SK-N-SH (cell line): ENCODE data around the gene R3HDML. TPM values are rescaled to one million over a fixed set of nuclear protein-coding genes. Genes with fewer than 3 reads are reported as not detected.
"Not testable (repeated sequence)": the region's sequence is repeated elsewhere in the genome, so short reads cannot be mapped to it uniquely, and the experiment has no call there.

Experiments
- CTCF ChIA-PET: fragments of 300-600, 350-600 bp; formaldehyde crosslinking; extraction: SDS; loops from one replicate; lab custom pipeline; 2021; lab: Yijun Ruan, JAX
- POLR2A ChIA-PET: fragments of 350-600 bp; sonication (Branson Sonifier 250); formaldehyde crosslinking; extraction: SDS; loops from one replicate; lab custom pipeline; 2020; ENCODE audit warnings: antibody characterized with exemption, inconsistent platforms; lab: Yijun Ruan, JAX
- DNase-seq: peaks from one replicate; pipeline ENCODE4 v3.0.0; 2012
- H2AFZ ChIP-seq: fragments of 200-600 bp; sonication (generic); 2 replicates; pipeline ENCODE4 v1.8.1; 2016; ENCODE audit warnings: antibody characterized with exemption, mild to moderate bottlenecking, low read depth
- H3F3A ChIP-seq: fragments of 200-600 bp; sonication (generic); replicated peaks from 2 replicates; pipeline ENCODE3; 2016; ENCODE audit warnings: antibody characterized with exemption, mild to moderate bottlenecking; ENCODE audit not compliant: insufficient read depth
- H3K27ac ChIP-seq, 2 experiments: fragments of 200-500 bp in 1 of 2; fragments of 200-600 bp in 1 of 2; sonication (Bioruptor generic) in 1 of 2; sonication (generic), shearing (Covaris generic) in 1 of 2; 2 replicates each; pipeline versions ENCODE4 v1.5.1 to v1.6.1; 2014 to 2016; ENCODE audit warnings: low read depth in 2 of 2, inconsistent platforms in 1 of 2, low read length in 1 of 2, mild to moderate bottlenecking in 1 of 2, mixed read lengths in 1 of 2
- H3K27me3 ChIP-seq: fragments of 200-600 bp; sonication (generic), shearing (Covaris generic); 2 replicates; pipeline ENCODE4 v1.6.1; 2016; ENCODE audit warnings: mixed run types; ENCODE audit not compliant: insufficient read depth
- H3K36me3 ChIP-seq, 2 experiments: fragments of 200-500 bp in 1 of 2; fragments of 200-600 bp in 1 of 2; sonication (Bioruptor generic) in 1 of 2; sonication (generic) in 1 of 2; replicated peaks in 1 of 2; 2 replicates each; pipeline versions ENCODE3 to v1.5.1; 2014 to 2016; ENCODE audit warnings: low read length in 1 of 2, mild to moderate bottlenecking in 1 of 2; ENCODE audit not compliant: insufficient read depth in 2 of 2, control insufficient read depth in 1 of 2
- H3K4me1 ChIP-seq, 2 experiments: fragments of 200-500 bp in 1 of 2; fragments of 200-600 bp in 1 of 2; sonication (Bioruptor generic) in 1 of 2; sonication (generic), shearing (Covaris generic) in 1 of 2; 2 replicates each; pipeline versions ENCODE4 v1.5.1 to v1.6.1; 2014 to 2016; ENCODE audit warnings: low read depth in 1 of 2, low read length in 1 of 2, mixed run types in 1 of 2; ENCODE audit not compliant: insufficient read depth in 2 of 2, control insufficient read depth in 1 of 2
- H3K4me2 ChIP-seq: fragments of 200-600 bp; sonication (generic), shearing (Covaris generic); 2 replicates; pipeline ENCODE4 v1.6.1; 2017; ENCODE audit warnings: mixed run types
- H3K4me3 ChIP-seq, 2 experiments: fragments of 200-500 bp in 1 of 2; fragments of 200-600 bp in 1 of 2; sonication (Bioruptor generic) in 1 of 2; sonication (generic), shearing (Covaris generic) in 1 of 2; 2 replicates each; pipeline versions ENCODE4 v1.5.1 to v1.8.1; 2014 to 2016; ENCODE audit warnings: low read depth in 2 of 2, inconsistent platforms in 1 of 2, low read length in 1 of 2, mild to moderate bottlenecking in 1 of 2, mixed read lengths in 1 of 2, moderate library complexity in 1 of 2
- H3K79me2 ChIP-seq: fragments of 200-600 bp; sonication (generic); 2 replicates; pipeline ENCODE4 v1.8.1; 2017; ENCODE audit warnings: mild to moderate bottlenecking; ENCODE audit not compliant: insufficient read depth
- H3K9ac ChIP-seq: fragments of 200-600 bp; sonication (generic); 2 replicates; pipeline ENCODE4 v1.6.1; 2017; ENCODE audit warnings: mixed run types
- H3K9me2 ChIP-seq: fragments of 200-600 bp; sonication (generic); 2 replicates; pipeline ENCODE4 v1.6.1; 2017; ENCODE audit warnings: mixed run types
- H3K9me3 ChIP-seq: fragments of 200-600 bp; sonication (generic); 2 replicates; pipeline ENCODE4 v1.6.1; 2017; ENCODE audit warnings: mixed run types, mild to moderate bottlenecking, moderate library complexity
- H4K20me1 ChIP-seq: fragments of 200-600 bp; sonication (generic); 2 replicates; pipeline ENCODE4 v1.6.1; 2017; ENCODE audit warnings: mild to moderate bottlenecking, mixed run types; ENCODE audit not compliant: insufficient read depth
- ELF1 ChIP-seq: IDR thresholded peaks from 2 replicates; pipeline ENCODE4 v1.4.0; 2012
- EP300 ChIP-seq, 2 experiments: IDR thresholded peaks; 2 replicates each; pipeline versions ENCODE4 v1.4.0 to v1.6.1; 2012; ENCODE audit warnings: borderline replicate concordance in 1 of 2, low read depth in 1 of 2, low read length in 1 of 2
- EZH2phosphoT487 ChIP-seq: fragments of 200-600 bp; sonication (generic); IDR thresholded peaks from 2 replicates; pipeline ENCODE4 v1.6.1; 2017; ENCODE audit warnings: low read depth, mixed run types, mild to moderate bottlenecking, antibody characterized with exemption, moderate library complexity, borderline replicate concordance
- FOXM1 ChIP-seq: IDR thresholded peaks from 2 replicates; pipeline ENCODE4 v1.4.0; 2012; ENCODE audit warnings: low read depth, mild to moderate bottlenecking
- IRF3 ChIP-seq: fragments of 150-350 bp; IDR thresholded peaks from 2 replicates; pipeline ENCODE4 v1.6.1; 2016; ENCODE audit warnings: mild to moderate bottlenecking, low read depth, low read length
- JUND ChIP-seq: IDR thresholded peaks from 2 replicates; pipeline ENCODE4 v1.4.0; 2012
- MEF2A ChIP-seq: IDR thresholded peaks from 2 replicates; pipeline ENCODE4 v1.4.0; 2012; ENCODE audit warnings: low read depth, borderline replicate concordance
- POLR2AphosphoS5 ChIP-seq: IDR thresholded peaks from 2 replicates; pipeline ENCODE4 v1.6.1; 2012; ENCODE audit warnings: low read depth, low read length
- RCOR1 ChIP-seq: fragments of 150-350 bp; IDR thresholded peaks from 2 replicates; pipeline ENCODE4 v1.6.1; 2017; ENCODE audit warnings: antibody characterized with exemption, low read length
- RFX5 ChIP-seq: IDR thresholded peaks from 2 replicates; pipeline ENCODE4 v1.6.1; 2012; ENCODE audit warnings: mild to moderate bottlenecking, improper control_type of control experiment, low read length
- RXRA ChIP-seq: IDR thresholded peaks from 2 replicates; pipeline ENCODE4 v1.4.0; 2012; ENCODE audit warnings: low read depth, mild to moderate bottlenecking, borderline replicate concordance
- SMC3 ChIP-seq: IDR thresholded peaks from 2 replicates; pipeline ENCODE4 v1.6.1; 2012; ENCODE audit warnings: low read depth, low read length, improper control_type of control experiment
- TAF1 ChIP-seq: IDR thresholded peaks from 2 replicates; pipeline ENCODE4 v1.6.1; 2012; ENCODE audit warnings: low read depth, mild to moderate bottlenecking, low read length, moderate library complexity, borderline replicate concordance
- TCF12 ChIP-seq: IDR thresholded peaks from 2 replicates; pipeline ENCODE4 v1.4.0; 2012
- TEAD4 ChIP-seq: IDR thresholded peaks from 2 replicates; pipeline ENCODE4 v1.4.0; 2012; ENCODE audit warnings: mild to moderate bottlenecking, borderline replicate concordance; ENCODE audit not compliant: insufficient read depth
- USF2 ChIP-seq: fragments of 150-350 bp; IDR thresholded peaks from 2 replicates; pipeline ENCODE4 v1.6.1; 2017; ENCODE audit warnings: antibody characterized with exemption, low read length, low read depth, borderline replicate concordance
- YY1 ChIP-seq: IDR thresholded peaks from 2 replicates; pipeline ENCODE4 v1.4.0; 2012; ENCODE audit warnings: low read depth, mild to moderate bottlenecking
- WGBS: methylation state at CpG from one replicate; pipeline ENCODE4 v1.1.6; 2017; ENCODE audit warnings: low lambda C conversion rate; 5-methylcytosine and 5-hydroxymethylcytosine counted together
- polyA plus RNA-seq, 3 experiments: library from polyadenylated mRNA; depleted of rRNA; stranded (reverse); fragments of >200 nt; gene quantifications; 2 replicates each; pipeline ENCODE4 v1.2.3, GENCODE V29; 2012
- TF ChIP-seq, protein P1 (sequence below): IDR thresholded peaks from 2 replicates; pipeline ENCODE4 v1.4.0; 2012; ENCODE audit warnings: low read depth
- TF ChIP-seq, protein P2 (sequence below): IDR thresholded peaks from 2 replicates; pipeline ENCODE4 v1.4.0; 2012; ENCODE audit warnings: low read depth, borderline replicate concordance

Gene R3HDML
- polyA plus RNA-seq, 1 of the 3 experiments (the other 2 are of a cell fraction): not detected

- CTCF ChIA-PET: interaction anchor here (2.6 kb wide), 1 partner anchor 15 kb away, joined by 17 read pairs; the partner anchor contains the start of gene FITM2
- POLR2A ChIA-PET: no interaction called here
Measured at GRCh38 chr20:44326391-44327159, 10.3 kb upstream of the R3HDML start.

DNA sequence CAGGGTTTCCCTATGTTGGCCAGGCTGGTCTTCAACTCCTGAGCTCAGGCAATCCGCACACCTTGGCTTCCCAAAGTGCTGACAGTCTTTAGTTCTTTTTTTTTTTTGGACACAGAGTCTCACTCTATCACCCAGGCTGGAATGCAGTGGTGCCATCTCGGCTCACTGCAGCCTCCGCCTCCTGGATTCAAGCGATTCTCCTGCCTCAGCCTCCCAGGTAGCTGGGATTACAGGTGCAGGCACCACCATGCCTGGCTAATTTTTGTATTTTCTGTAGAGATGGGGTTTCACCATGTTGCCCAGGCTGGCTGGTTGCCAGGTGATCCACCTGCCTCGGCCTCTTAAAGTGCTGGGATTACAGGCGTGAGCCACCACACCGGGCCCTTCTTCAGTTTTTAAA, 9.1 kb upstream of the R3HDML start:
- H3K4me1 ChIP-seq, H4K20me1 ChIP-seq, H3K4me3 ChIP-seq, H3K27me3 ChIP-seq, H3K27ac ChIP-seq, H2AFZ ChIP-seq, H3F3A ChIP-seq, POLR2A ChIA-PET, H3K9me3 ChIP-seq, DNase-seq, H3K4me2 ChIP-seq, H3K9me2 ChIP-seq, H3K79me2 ChIP-seq, H3K9ac ChIP-seq, H3K36me3 ChIP-seq: not testable (repeated sequence)
- whole genome bisulfite sequencing: 78% methylated on average over 7 of the region's 7 CpGs
- CTCF ChIA-PET: interaction anchor here (1.0 to 2.6 kb wide), 3 partner anchors 14 to 56 kb away, joined by 3 to 17 read pairs (median 5); partner anchors contain the start of gene FITM2

More at GRCh38 chr20:44326391-44327159, 10.3 kb upstream of the R3HDML start:
- H3K9me2 ChIP-seq: no peaks in the 10 kb centered on the region
- H3F3A ChIP-seq: no peaks in the 10 kb centered on the region
- H3K36me3 ChIP-seq: no peaks in the 10 kb centered on the region
- no peak overlapping the region for H3K27ac ChIP-seq
- no peak overlapping the region for H3K4me2 ChIP-seq
- H3K27me3 ChIP-seq: no peaks in the 10 kb centered on the region
- H2AFZ ChIP-seq: no peak overlapping the region
- H4K20me1 ChIP-seq: no peaks in the 10 kb centered on the region
- TF ChIP-seq EP300 (IDR thresholded peaks at IDR 0.05; ENCODE audit: borderline replicate concordance in 1 of 2, low read depth in 1 of 2, low read length in 1 of 2) (no peak), MEF2A (no peak), JUND (no peak), USF2 (no peak), POLR2AphosphoS5 (no peak), ELF1 (no peak), RFX5 (no peak), YY1 (no peak), TCF12 (no peak), RXRA (no peak), FOXM1 (no peak), SMC3 (no peak), TEAD4 (no peak), IRF3 (no peak), EZH2phosphoT487 (no peak), RCOR1 (no peak), TAF1 (no peak)
- TF ChIP-seq, protein P1, sequence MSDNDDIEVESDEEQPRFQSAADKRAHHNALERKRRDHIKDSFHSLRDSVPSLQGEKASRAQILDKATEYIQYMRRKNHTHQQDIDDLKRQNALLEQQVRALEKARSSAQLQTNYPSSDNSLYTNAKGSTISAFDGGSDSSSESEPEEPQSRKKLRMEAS: no peak
- TF ChIP-seq, protein P2, sequence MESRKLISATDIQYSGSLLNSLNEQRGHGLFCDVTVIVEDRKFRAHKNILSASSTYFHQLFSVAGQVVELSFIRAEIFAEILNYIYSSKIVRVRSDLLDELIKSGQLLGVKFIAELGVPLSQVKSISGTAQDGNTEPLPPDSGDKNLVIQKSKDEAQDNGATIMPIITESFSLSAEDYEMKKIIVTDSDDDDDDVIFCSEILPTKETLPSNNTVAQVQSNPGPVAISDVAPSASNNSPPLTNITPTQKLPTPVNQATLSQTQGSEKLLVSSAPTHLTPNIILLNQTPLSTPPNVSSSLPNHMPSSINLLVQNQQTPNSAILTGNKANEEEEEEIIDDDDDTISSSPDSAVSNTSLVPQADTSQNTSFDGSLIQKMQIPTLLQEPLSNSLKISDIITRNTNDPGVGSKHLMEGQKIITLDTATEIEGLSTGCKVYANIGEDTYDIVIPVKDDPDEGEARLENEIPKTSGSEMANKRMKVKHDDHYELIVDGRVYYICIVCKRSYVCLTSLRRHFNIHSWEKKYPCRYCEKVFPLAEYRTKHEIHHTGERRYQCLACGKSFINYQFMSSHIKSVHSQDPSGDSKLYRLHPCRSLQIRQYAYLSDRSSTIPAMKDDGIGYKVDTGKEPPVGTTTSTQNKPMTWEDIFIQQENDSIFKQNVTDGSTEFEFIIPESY: no peak
- no peaks in the 10 kb centered on the region for H3K9me3 ChIP-seq
- peak; percentile 52 for DNase-seq
- H3K4me3 ChIP-seq: no peak overlapping the region
- no peaks in the 10 kb centered on the region for H3K79me2 ChIP-seq
- H3K9ac ChIP-seq: no peak overlapping the region
- no peaks in the 10 kb centered on the region for H3K4me1 ChIP-seq
- WGBS: 48% methylated on average over 38 of the region's 50 CpGs
